ENCODE results near the gene CPA5. TPM values are rescaled to one million over a fixed set of nuclear protein-coding genes. Genes with fewer than 3 reads are reported as not detected.
"Not testable (repeated sequence)": the region's sequence is repeated elsewhere in the genome, so short reads cannot be mapped to it uniquely, and the experiment has no call there.

Gene CPA5
- polyA plus RNA-seq, 1 experiment: 0.15 TPM

DNA sequence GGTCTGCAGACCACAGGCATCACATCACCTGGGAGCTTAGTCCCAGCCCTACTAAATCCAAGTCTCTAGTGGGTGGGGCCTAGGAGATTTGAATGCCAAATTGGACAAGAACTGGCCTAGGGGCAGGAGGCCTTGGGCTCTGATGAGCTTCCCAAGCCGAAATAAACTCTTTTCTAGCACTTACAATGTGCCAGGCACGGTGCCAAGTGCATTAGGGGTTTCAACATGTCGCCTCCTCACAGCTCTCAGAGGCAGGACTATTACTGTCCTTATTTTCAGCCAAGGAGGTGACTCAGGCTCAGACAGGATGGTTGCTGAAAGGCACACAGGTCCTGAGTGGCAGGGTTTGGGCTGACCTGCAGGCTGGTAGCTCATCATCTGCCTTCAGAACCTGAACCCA lies 26.4 kb downstream of the CPA5 start:
- TF ChIP-seq, protein P1, sequence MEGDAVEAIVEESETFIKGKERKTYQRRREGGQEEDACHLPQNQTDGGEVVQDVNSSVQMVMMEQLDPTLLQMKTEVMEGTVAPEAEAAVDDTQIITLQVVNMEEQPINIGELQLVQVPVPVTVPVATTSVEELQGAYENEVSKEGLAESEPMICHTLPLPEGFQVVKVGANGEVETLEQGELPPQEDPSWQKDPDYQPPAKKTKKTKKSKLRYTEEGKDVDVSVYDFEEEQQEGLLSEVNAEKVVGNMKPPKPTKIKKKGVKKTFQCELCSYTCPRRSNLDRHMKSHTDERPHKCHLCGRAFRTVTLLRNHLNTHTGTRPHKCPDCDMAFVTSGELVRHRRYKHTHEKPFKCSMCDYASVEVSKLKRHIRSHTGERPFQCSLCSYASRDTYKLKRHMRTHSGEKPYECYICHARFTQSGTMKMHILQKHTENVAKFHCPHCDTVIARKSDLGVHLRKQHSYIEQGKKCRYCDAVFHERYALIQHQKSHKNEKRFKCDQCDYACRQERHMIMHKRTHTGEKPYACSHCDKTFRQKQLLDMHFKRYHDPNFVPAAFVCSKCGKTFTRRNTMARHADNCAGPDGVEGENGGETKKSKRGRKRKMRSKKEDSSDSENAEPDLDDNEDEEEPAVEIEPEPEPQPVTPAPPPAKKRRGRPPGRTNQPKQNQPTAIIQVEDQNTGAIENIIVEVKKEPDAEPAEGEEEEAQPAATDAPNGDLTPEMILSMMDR (IDR thresholded peaks at IDR 0.05; ENCODE audit: insufficient read depth, low read depth, low read length): no peak
- ChIA-PET CTCF (interaction anchor here (0.6 to 1.5 kb wide), 2 partner anchors 10 to 94 kb away, joined by 3 read pairs; no protein-coding TSS in a partner anchor), POLR2A (interaction anchor here (0.6 kb wide), 1 partner anchor 21 kb away, joined by 6 read pairs; no protein-coding TSS in a partner anchor)
- H3K27me3 ChIP-seq (ENCODE audit: control insufficient read depth, insufficient read depth, low read length): no peaks in the 10 kb centered on the region
- H3K4me3 ChIP-seq (ENCODE audit: low read depth, low read length): no peak overlapping the region
- no peak for DNase-seq (ENCODE audit: low read depth)
- no peaks in the 10 kb centered on the region for H3K36me3 ChIP-seq (ENCODE audit: control insufficient read depth, insufficient read depth, low read length)

DNA sequence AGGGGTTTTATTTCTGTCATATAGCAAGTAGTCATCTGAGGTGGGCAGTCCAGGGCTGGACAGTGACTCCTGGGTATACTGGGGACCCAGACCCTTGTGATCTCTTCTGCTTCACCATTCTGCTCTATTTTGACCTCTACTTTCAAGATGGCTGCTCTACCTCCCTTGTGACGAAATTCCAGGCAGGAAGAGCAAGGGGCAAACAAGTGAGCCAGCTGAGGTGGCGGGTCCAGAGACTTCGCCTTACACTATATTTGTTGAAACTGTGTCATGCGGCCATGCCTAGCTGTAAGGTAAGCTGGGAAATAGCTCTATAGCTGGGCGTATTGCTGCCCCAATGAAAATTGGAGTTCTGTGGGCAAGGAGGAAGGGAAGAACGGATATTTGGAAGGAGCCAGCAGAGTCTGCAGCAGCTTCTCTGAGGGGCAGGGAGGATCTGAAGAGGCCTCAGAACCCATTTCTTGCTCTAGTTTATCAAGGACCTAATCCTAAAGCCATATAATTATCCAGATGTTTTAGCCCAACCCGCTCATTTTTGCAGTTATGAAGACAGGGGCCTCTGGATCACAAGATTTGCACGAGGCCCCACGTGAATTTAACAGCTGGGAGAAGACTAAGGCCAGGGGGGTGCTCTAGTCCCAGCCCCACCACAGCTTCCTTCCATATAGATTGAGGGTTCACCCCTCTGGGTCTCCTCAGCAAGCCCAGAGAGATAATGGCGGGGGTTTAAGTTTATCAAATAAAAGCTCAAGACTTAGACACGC lies 28.0 kb downstream of the CPA5 start:
- H3K4me3 ChIP-seq (ENCODE audit: low read depth, low read length): no peak overlapping the region
- ChIA-PET CTCF (interaction anchor here (1.0 to 1.5 kb wide), 2 partner anchors 9 to 20 kb away, joined by 3 read pairs; no protein-coding TSS in a partner anchor), POLR2A (no interaction called here)
- TF ChIP-seq, protein P1 (IDR thresholded peaks at IDR 0.05; ENCODE audit: insufficient read depth, low read depth, low read length): no peak
- no peak for DNase-seq (ENCODE audit: low read depth)
- no peaks in the 10 kb centered on the region for H3K27me3 ChIP-seq (ENCODE audit: control insufficient read depth, insufficient read depth, low read length)
- H3K36me3 ChIP-seq (ENCODE audit: control insufficient read depth, insufficient read depth, low read length): no peaks in the 10 kb centered on the region

DNA sequence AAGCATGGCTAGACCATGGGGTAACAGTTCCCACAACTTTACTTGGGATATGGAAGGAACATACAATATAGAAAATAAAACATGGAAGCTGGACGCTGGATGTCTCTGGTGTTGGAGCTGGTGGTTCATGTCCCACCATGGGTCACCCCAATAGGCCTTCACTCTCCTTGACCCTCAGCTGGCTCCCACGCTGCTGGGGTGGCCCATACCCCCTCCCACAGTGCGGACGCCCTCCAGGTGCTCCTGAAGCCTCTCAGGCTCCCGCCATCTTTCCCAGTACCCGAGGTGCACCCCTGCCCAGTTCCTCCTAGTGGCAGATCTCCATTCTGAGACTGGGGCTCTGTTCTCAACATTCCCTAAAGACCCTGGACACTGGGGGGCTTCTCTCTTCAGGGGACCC lies 29.9 kb downstream of the CPA5 start:
- POLR2A ChIA-PET: no interaction called here
- TF ChIP-seq, protein P1 (IDR thresholded peaks at IDR 0.05; ENCODE audit: insufficient read depth, low read depth, low read length): no peak
- CTCF ChIA-PET: no interaction called here

DNA sequence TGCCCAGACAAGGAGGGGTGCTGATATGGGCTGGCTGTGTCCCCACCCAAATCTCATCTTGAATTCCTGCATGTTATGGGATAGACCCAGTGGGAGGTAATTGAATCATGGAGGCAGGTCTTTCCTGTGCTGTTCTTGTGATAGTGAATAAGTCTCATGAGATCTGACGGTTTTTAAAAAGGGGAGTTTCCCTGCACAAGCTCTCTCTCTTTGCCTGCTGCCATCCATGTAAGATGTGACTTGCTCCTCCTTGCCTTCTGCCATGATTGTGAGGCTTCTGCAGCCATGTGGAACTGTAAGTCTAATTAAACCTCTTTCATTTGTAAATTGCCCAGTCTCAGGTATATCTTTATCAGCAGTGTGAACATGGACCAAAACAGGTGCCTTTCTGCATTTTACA lies 31.8 kb downstream of the CPA5 start:
- H3K4me3 ChIP-seq (ENCODE audit: low read depth, low read length); DNase-seq (ENCODE audit: low read depth); POLR2A ChIA-PET; H3K36me3 ChIP-seq (ENCODE audit: control insufficient read depth, insufficient read depth, low read length); CTCF ChIA-PET; H3K27me3 ChIP-seq (ENCODE audit: control insufficient read depth, insufficient read depth, low read length): not testable (repeated sequence)

More for the DNA sequence above, 29.9 kb downstream of the CPA5 start:
- no peak for DNase-seq (ENCODE audit: low read depth)
- H3K27me3 ChIP-seq (ENCODE audit: control insufficient read depth, insufficient read depth, low read length): no peaks in the 10 kb centered on the region
- H3K4me3 ChIP-seq (ENCODE audit: low read depth, low read length): no peak overlapping the region
- H3K36me3 ChIP-seq (ENCODE audit: control insufficient read depth, insufficient read depth, low read length): no peaks in the 10 kb centered on the region

DNA sequence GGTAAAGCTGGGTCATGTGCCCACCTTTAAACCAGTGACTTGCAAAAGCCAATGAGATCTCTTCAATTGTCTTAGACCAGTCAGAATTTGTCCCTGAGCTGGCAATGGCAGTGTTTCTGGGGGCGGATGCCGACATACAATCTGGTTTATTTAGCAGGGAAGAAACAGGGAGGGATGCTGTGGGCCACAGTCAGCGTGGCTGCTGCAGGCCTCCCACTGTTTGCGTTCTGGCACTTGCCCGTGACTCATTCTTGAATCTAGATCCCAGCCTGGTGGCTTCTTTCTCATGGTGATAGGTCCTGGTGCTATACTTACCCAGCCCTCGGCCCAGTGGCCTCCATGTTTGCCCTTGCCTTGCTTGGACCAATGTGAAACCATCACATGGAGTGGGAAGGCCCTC lies 32.6 kb downstream of the CPA5 start:
- no peak overlapping the region for H3K4me3 ChIP-seq (ENCODE audit: low read depth, low read length)
- POLR2A ChIA-PET: no interaction called here
- H3K27me3 ChIP-seq (ENCODE audit: control insufficient read depth, insufficient read depth, low read length): no peaks in the 10 kb centered on the region
- DNase-seq (ENCODE audit: low read depth): no peak
- no peaks in the 10 kb centered on the region for H3K36me3 ChIP-seq (ENCODE audit: control insufficient read depth, insufficient read depth, low read length)
- CTCF ChIA-PET: interaction anchor here (0.7 kb wide), 1 partner anchor 29 kb away, joined by 3 read pairs; no protein-coding TSS in a partner anchor
- TF ChIP-seq, protein P1 (IDR thresholded peaks at IDR 0.05; ENCODE audit: insufficient read depth, low read depth, low read length): no peak

All from BJ (cell line).